ENCODE data around the gene C1orf35.
A peak's percentile ranks its signal among the peaks of the same experiment; 100 is the strongest.

DNA sequence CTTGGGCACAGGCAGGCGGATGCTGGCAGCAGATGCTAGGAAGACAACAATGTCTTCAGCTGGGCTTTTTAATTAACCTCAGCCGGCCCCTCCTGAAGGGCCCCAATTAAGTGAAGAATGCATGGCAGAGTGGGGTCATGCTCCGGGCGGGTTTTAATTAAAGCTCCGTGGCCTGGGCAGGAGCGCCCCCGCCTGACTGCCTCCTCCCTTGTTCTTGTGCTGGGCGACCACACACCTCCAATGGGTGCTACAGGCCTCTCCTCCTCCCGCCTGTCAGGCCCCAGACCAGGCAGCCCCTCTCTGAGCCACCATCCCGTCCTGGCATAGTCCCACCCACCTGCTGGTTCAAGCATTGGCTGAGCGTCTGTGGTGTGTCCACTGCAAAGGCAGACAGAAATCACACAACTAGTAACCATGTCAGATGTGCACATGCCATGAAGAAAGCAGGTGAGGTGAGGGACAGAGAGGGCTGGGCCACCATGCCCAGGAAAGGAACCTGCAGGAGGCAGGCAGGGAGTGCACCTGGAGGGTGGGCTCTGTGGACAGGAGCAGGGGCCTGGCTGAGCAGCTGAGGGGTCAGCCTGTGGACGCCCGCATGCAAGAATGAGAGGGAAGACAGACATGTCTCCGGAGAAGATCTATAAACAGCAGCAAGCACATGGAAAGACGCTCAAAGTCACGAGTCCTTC, 29.1 kb downstream of the C1orf35 start:
- TF ChIP-seq EZH2 (IDR thresholded peaks at IDR 0.05; ENCODE audit: low read depth, low read length, severe bottlenecking) = no peak
- TF ChIP-seq, protein P1, sequence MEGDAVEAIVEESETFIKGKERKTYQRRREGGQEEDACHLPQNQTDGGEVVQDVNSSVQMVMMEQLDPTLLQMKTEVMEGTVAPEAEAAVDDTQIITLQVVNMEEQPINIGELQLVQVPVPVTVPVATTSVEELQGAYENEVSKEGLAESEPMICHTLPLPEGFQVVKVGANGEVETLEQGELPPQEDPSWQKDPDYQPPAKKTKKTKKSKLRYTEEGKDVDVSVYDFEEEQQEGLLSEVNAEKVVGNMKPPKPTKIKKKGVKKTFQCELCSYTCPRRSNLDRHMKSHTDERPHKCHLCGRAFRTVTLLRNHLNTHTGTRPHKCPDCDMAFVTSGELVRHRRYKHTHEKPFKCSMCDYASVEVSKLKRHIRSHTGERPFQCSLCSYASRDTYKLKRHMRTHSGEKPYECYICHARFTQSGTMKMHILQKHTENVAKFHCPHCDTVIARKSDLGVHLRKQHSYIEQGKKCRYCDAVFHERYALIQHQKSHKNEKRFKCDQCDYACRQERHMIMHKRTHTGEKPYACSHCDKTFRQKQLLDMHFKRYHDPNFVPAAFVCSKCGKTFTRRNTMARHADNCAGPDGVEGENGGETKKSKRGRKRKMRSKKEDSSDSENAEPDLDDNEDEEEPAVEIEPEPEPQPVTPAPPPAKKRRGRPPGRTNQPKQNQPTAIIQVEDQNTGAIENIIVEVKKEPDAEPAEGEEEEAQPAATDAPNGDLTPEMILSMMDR (IDR thresholded peaks at IDR 0.05; ENCODE audit: control extremely low read depth in 1 of 3, insufficient read depth in 1 of 3, low read depth in 1 of 3, low read length in 3 of 3) = peak; percentile 59 to 72 (median 66)
- TF ChIP-seq POLR2AphosphoS5 (IDR thresholded peaks at IDR 0.05; ENCODE audit: low read depth, low read length) = no peak
- no peak for TF ChIP-seq YY1 (IDR thresholded peaks at IDR 0.05; ENCODE audit: low read depth, low read length)
- no peak for TF ChIP-seq POLR2A (IDR thresholded peaks at IDR 0.05; ENCODE audit: control extremely low read depth in 1 of 2, low read depth in 2 of 2, low read length in 2 of 2)
- TF ChIP-seq, protein P2, sequence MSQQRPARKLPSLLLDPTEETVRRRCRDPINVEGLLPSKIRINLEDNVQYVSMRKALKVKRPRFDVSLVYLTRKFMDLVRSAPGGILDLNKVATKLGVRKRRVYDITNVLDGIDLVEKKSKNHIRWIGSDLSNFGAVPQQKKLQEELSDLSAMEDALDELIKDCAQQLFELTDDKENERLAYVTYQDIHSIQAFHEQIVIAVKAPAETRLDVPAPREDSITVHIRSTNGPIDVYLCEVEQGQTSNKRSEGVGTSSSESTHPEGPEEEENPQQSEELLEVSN (IDR thresholded peaks at IDR 0.05) = no peak
- TF ChIP-seq, protein P3, sequence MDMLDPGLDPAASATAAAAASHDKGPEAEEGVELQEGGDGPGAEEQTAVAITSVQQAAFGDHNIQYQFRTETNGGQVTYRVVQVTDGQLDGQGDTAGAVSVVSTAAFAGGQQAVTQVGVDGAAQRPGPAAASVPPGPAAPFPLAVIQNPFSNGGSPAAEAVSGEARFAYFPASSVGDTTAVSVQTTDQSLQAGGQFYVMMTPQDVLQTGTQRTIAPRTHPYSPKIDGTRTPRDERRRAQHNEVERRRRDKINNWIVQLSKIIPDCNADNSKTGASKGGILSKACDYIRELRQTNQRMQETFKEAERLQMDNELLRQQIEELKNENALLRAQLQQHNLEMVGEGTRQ (IDR thresholded peaks at IDR 0.05; ENCODE audit: low read length) = no peak
- TF ChIP-seq TAF1 (IDR thresholded peaks at IDR 0.05; ENCODE audit: low read depth, low read length) = no peak
- TF ChIP-seq HDAC6 (IDR thresholded peaks at IDR 0.05; ENCODE audit: low read depth, low read length) = no peak
- peak; percentile 29; the same call in 1 of the 2 replicates for TF ChIP-seq SUZ12 (IDR thresholded peaks at IDR 0.05; ENCODE audit: low read length)
- no peak for TF ChIP-seq SP1 (IDR thresholded peaks at IDR 0.05; ENCODE audit: low read depth, low read length)
- no peak for TF ChIP-seq EP300 (IDR thresholded peaks at IDR 0.05; ENCODE audit: borderline replicate concordance in 1 of 2, low read depth in 2 of 2, low read length in 2 of 2)
- TF ChIP-seq KDM1A (IDR thresholded peaks at IDR 0.05; ENCODE audit: borderline replicate concordance, low read length) = no peak
